Measurements from ENCODE around the gene BTN3A1. TPM values are rescaled to one million over a fixed set of nuclear protein-coding genes. Genes with fewer than 3 reads are reported as not detected.

Gene BTN3A1
- total and polyA plus RNA-seq, 7 donors: 3.0 to 33.5 (median 9.8) TPM

DNA sequence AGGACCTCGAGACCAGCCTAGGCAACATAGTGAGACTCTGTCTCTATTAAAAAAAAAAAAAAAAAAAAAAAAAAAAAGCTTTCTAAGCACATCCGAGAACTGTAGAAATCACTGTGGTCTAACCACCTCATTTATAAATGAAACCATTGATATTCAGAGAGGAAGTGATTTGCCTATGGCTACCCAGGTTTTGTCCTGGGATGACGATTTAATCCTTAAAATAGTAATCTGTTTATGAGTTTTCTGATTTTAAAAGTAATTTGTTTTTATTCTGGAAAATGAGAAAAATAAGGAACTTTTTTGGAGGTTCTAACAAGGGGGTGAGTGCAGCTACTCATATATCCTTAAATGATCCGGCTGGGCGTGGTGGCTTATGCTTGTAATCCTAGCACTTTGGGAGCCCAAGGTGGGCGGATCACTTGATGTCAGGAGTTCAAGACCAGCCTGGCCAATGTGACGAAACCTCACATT is 43.5 kb upstream of the BTN3A1 start:
- H3K4me1 ChIP-seq: no peaks in the 10 kb centered on the region
- H3K4me3 ChIP-seq: no peak overlapping the region
- intact Hi-C loops (cut with DNase I): no loop called here
- no peaks in the 10 kb centered on the region for H3K9me3 ChIP-seq
- WGBS, 2 donors: 73 to 83% methylated on average over 7 of the region's 7 CpGs
- TF ChIP-seq POLR2AphosphoS5 (IDR thresholded peaks at IDR 0.05) (no peak), EP300 (IDR thresholded peaks at IDR 0.05) (no peak), POLR2A (IDR thresholded peaks at IDR 0.05) (no peak), CTCF (IDR thresholded peaks at IDR 0.05) (no peak)
- no peak for DNase-seq
- H3K27me3 ChIP-seq: no peaks in the 10 kb centered on the region
- H3K36me3 ChIP-seq: no peaks in the 10 kb centered on the region
- H3K27ac ChIP-seq: no peak overlapping the region

GRCh38 chr6:26359765-26360164 is 42.3 kb upstream of the BTN3A1 start:
- TF ChIP-seq POLR2AphosphoS5 (IDR thresholded peaks at IDR 0.05): no peak
- no peak for TF ChIP-seq CTCF (IDR thresholded peaks at IDR 0.05)
- Histone ChIP-seq H3K9me3 (no peaks in the 10 kb centered on the region), H3K4me1 (peaks cover 0 to 9% (median 4%) of the 10 kb centered on the region in 4 donors), H3K4me3 (no peak overlapping the region), H3K27me3 (no peaks in the 10 kb centered on the region), H3K36me3 (no peaks in the 10 kb centered on the region), H3K27ac (no peak overlapping the region)
- 90 to 94% methylated on average over 5 of the region's 5 CpGs for WGBS, 2 donors
- intact Hi-C loops (cut with DNase I): no loop called here
- DNase-seq: no peak

- no peak overlapping the region for H3K4me3 ChIP-seq
- H3K4me1 ChIP-seq: peaks cover 0 to 13% (median 4%) of the 10 kb centered on the region in 4 donors
- H3K27ac ChIP-seq: no peak overlapping the region
- TF ChIP-seq POLR2AphosphoS5 (IDR thresholded peaks at IDR 0.05) (no peak), POLR2A (IDR thresholded peaks at IDR 0.05) (no peak)
- intact Hi-C loops (cut with DNase I): no loop called here
- H3K9me3 ChIP-seq: no peaks in the 10 kb centered on the region
- no peaks in the 10 kb centered on the region for H3K36me3 ChIP-seq
- no peak for DNase-seq
- no peaks in the 10 kb centered on the region for H3K27me3 ChIP-seq
- 70 to 91% methylated on average over 14 of the region's 14 CpGs for WGBS, 2 donors
Measured at GRCh38 chr6:26360451-26361416, 41.3 kb upstream of the BTN3A1 start.

- Histone ChIP-seq H3K36me3 (no peaks in the 10 kb centered on the region), H3K27ac (no peak overlapping the region), H3K4me3 (no peak overlapping the region), H3K9me3 (no peaks in the 10 kb centered on the region), H3K27me3 (no peaks in the 10 kb centered on the region), H3K4me1 (peaks cover 0 to 21% (median 4%) of the 10 kb centered on the region in 4 donors)
- 77 to 95% methylated on average over 5 of the region's 5 CpGs for WGBS, 2 donors
- intact Hi-C loops (cut with DNase I): no loop called here
- TF ChIP-seq POLR2A (IDR thresholded peaks at IDR 0.05) (no peak), EP300 (IDR thresholded peaks at IDR 0.05) (no peak), POLR2AphosphoS5 (IDR thresholded peaks at IDR 0.05) (no peak), CTCF (IDR thresholded peaks at IDR 0.05) (no peak)
- DNase-seq: no peak
Measured at GRCh38 chr6:26361544-26361943, 40.5 kb upstream of the BTN3A1 start.

- Histone ChIP-seq H3K4me1 (peaks cover 0 to 23% (median 4%) of the 10 kb centered on the region in 4 donors), H3K36me3 (no peaks in the 10 kb centered on the region), H3K9me3 (no peaks in the 10 kb centered on the region), H3K27ac (no peak overlapping the region), H3K27me3 (no peaks in the 10 kb centered on the region), H3K4me3 (no peak overlapping the region)
- TF ChIP-seq POLR2AphosphoS5 (IDR thresholded peaks at IDR 0.05): no peak
- no peak for TF ChIP-seq POLR2A (IDR thresholded peaks at IDR 0.05)
- no peak for TF ChIP-seq CTCF (IDR thresholded peaks at IDR 0.05)
- TF ChIP-seq EP300 (IDR thresholded peaks at IDR 0.05): no peak
- intact Hi-C loops (cut with DNase I): no loop called here
- no peak for DNase-seq
- 74 to 89% methylated on average over 9 of the region's 9 CpGs for WGBS, 2 donors
Measured at GRCh38 chr6:26362093-26362835, 39.8 kb upstream of the BTN3A1 start.

Measured in sigmoid colon (tissue), 7 donors.